ENCODE results near the gene EBI3. TPM values are rescaled to one million over a fixed set of nuclear protein-coding genes. Genes with fewer than 3 reads are reported as not detected.

The EBI3 gene
- total RNA-seq, 2 experiments from 2014 or later, result 7.2 to 7.3 TPM

DNA sequence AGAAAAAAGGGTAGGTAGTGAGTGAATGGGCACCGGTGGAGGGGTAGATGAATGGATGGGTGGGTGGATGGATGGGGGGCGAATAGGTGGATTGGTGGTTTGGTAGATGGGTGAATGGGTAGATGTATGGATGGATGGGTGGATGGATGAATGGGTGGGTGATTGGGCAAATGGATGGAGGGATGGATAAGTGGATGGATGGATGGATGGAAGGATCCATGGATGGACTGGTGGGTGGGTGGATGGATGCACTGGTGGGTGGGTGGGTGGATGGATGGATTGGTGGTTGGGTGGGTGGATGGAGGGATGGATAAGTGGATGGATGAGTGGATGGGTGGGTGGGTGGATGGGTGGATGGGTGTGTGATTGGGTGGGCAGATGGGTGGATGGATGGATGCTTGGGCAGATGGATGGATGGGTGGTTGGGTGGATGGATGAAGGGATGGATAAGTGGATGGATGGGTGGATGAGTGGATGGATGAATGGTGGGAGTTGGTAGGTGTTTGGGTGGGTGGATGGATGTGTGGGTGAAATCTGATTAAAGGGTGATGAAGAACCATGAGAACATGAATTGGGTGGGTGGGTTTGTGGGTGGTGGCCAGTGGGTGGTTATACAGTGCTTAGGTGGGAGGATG lies 44.5 kb upstream of the EBI3 start:
- POLR2A ChIA-PET, result no interaction called here
- intact Hi-C loops (cut with micrococcal nuclease), result no loop called here
- ATAC-seq, result no peak

DNA sequence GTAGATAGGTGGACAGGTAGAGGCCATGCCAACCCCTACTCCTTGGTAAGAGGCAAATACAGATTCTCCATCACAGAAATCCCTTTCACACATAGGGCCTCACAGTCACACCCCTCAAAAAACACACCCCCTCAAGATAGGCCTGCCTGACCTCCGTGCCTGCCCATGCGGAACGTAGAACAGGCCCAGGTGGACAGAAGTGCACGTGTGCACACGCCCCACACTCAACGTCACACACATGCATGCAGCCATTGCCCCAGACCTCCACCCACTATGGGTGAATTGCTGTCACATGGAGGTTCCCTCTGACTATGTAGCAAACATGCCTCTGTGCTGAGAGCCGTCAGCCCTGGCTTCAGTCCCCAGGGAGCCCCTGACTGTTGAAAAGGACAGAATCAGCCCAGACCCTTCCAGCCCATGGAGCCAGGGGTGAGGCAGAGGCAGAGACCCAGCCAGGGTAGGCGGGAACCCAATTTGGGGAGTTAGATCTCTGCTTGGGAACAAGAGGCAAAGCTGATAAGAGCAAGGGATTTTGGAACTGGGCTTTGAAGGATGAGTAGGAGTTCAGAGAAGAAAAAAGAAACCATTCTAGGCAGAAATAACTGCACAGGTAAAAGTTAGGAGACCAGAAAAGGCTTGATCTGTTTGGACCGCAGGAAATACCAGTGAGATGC lies 43.8 kb upstream of the EBI3 start:
- intact Hi-C loops (cut with micrococcal nuclease), result no loop called here
- POLR2A ChIA-PET, result no interaction called here
- ATAC-seq (no peak), DNase-seq (no peak)
- TF ChIP-seq, protein P1, sequence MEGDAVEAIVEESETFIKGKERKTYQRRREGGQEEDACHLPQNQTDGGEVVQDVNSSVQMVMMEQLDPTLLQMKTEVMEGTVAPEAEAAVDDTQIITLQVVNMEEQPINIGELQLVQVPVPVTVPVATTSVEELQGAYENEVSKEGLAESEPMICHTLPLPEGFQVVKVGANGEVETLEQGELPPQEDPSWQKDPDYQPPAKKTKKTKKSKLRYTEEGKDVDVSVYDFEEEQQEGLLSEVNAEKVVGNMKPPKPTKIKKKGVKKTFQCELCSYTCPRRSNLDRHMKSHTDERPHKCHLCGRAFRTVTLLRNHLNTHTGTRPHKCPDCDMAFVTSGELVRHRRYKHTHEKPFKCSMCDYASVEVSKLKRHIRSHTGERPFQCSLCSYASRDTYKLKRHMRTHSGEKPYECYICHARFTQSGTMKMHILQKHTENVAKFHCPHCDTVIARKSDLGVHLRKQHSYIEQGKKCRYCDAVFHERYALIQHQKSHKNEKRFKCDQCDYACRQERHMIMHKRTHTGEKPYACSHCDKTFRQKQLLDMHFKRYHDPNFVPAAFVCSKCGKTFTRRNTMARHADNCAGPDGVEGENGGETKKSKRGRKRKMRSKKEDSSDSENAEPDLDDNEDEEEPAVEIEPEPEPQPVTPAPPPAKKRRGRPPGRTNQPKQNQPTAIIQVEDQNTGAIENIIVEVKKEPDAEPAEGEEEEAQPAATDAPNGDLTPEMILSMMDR (IDR thresholded peaks at IDR 0.05), result no peak
- Mint-ChIP-seq H3K4me3 (no peak overlapping the region), H3K27ac (no peak overlapping the region), H3K27me3 (no peaks in the 10 kb centered on the region), H3K4me1 (ENCODE audit: low read depth) (peaks cover 15% of the 10 kb centered on the region), H3K36me3 (ENCODE audit: low read depth) (no peaks in the 10 kb centered on the region), H3K9me3 (no peaks in the 10 kb centered on the region)
- CTCF ChIA-PET, result interaction anchor here (1.3 to 1.7 kb wide), 2 partner anchors 94 to 290 kb away, joined by 4 read pairs; no protein-coding TSS in a partner anchor

More for the DNA sequence above, 44.5 kb upstream of the EBI3 start:
- peaks cover 19% of the 10 kb centered on the region for H3K4me1 Mint-ChIP-seq (ENCODE audit: low read depth)
- H3K36me3 Mint-ChIP-seq (ENCODE audit: low read depth), result peaks cover under 1% of the 10 kb centered on the region
- no peak overlapping the region for H3K27ac Mint-ChIP-seq
- no peaks in the 10 kb centered on the region for H3K27me3 Mint-ChIP-seq
- TF ChIP-seq, protein P1 (IDR thresholded peaks at IDR 0.05), result no peak
- no peak for DNase-seq
- H3K4me3 Mint-ChIP-seq, result peak overlapping the region; percentile 40
- CTCF ChIA-PET, result interaction anchor here (1.3 kb wide), 1 partner anchor 15 kb away, joined by 3 read pairs; no protein-coding TSS in a partner anchor
- H3K9me3 Mint-ChIP-seq, result no peaks in the 10 kb centered on the region

DNA sequence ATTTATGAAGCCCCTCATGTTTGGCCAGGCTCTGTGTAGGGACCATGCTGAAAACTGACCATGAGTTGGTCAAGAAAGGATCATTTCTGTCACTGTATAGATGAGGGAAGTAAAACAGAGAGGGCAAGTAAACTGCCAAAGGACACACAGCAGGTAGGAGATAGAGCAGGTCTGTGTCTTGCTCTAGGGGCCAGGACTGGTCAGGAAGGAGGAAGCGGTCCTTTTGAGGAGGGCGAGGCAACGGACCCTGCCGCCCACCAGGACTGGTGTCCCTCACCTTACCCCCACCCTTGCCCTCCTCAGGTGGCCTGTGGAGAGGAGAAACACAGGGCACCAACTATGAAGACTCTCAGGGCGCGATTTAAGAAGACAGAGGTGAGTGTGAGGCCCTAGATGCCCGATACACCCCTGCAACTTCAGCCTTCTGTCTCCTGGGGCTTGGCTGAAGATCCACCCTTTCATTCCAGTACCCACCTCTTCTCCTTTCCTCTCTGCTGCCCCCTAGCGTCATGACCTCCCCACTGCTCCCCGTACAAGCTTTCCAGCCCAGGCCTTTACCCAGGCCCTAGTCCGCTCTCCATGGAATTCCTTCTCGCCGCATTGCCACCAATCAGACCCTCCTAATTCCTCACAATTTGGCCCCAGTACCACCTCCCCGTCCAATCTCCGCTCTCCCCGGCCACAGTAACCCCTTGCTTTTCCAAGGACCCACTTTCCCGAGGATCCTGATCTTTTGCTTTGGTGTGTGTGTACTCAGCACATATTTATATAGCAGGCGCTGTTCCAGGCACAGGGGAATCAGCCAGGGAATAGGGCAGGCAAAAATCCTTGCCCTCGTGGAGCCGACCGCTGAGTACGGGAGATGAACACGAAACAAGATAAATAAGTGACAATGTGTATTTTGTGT lies 43.0 kb upstream of the EBI3 start:
- Mint-ChIP-seq H3K36me3 (ENCODE audit: low read depth) (no peaks in the 10 kb centered on the region), H3K4me3 (no peak overlapping the region), H3K4me1 (ENCODE audit: low read depth) (peaks cover 7% of the 10 kb centered on the region), H3K9me3 (no peaks in the 10 kb centered on the region), H3K27me3 (no peaks in the 10 kb centered on the region), H3K27ac (no peak overlapping the region)
- ChIA-PET POLR2A (no interaction called here), CTCF (interaction anchor here (0.7 to 1.7 kb wide), 8 partner anchors 8 to 290 kb away, joined by 3 to 5 read pairs (median 4); no protein-coding TSS in a partner anchor)
- ATAC-seq (peak; percentile 74), DNase-seq (peak; percentile 90)
- intact Hi-C loops (cut with micrococcal nuclease), result no loop called here
- TF ChIP-seq, protein P1 (IDR thresholded peaks at IDR 0.05), result peak; percentile 89

DNA sequence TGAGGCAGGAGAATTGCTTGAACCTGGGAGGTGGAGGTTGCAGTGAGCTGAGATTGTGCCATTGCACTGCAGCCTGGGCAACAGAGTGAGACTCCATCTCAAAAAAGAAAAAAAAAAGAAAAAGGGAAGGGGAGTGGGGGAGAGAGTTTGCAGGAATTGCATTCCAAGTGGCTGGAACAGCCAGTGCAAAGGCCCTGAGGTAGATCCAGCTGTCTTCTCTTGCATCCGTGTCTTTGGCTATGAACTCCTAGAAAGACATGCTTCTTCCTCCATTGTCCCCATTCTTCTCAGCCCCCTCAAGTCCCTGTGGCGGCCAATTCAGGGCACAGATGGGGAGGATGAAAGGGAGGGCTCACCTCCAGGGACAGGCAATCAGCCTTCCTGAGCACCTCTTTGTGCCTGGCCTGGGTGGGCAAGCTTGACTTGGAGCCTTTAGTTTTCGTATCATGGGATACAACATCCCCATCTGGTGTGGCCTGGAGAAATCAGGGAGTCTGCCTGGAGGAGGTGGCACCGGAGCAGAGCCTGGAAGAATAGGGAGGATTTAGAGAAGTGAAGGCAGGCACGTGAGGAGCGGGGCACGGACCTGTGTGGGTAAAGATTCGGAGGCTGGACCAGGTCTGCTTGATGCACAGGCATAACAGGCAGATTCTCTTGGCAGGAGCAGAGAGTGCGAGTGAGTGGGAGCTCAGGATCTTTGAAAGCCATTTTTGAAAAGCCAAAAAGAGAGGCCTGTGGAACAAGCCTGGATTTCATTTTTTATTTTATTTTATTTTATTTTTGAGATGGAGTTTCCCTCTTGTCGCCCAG lies 41.8 kb upstream of the EBI3 start:
- ATAC-seq (no peak), DNase-seq (no peak)
- H3K27ac Mint-ChIP-seq, result no peak overlapping the region
- TF ChIP-seq, protein P1 (IDR thresholded peaks at IDR 0.05), result no peak
- no peaks in the 10 kb centered on the region for H3K27me3 Mint-ChIP-seq
- intact Hi-C loops (cut with micrococcal nuclease), result no loop called here
- no peak overlapping the region for H3K4me3 Mint-ChIP-seq
- H3K36me3 Mint-ChIP-seq (ENCODE audit: low read depth), result no peaks in the 10 kb centered on the region
- ChIA-PET CTCF (interaction anchor here (0.8 to 1.7 kb wide), 4 partner anchors 14 to 202 kb away, joined by 3 to 5 read pairs (median 4); no protein-coding TSS in a partner anchor), POLR2A (no interaction called here)
- H3K9me3 Mint-ChIP-seq, result no peaks in the 10 kb centered on the region
- H3K4me1 Mint-ChIP-seq (ENCODE audit: low read depth), result peaks cover 7% of the 10 kb centered on the region

Measured in activated CD8-positive, alpha-beta T cell treated with anti-CD3 and anti-CD28 coated beads for 36 hours (primary cell).